Lower lobe of right lung (tissue), 2 donors: Measurements from ENCODE around the gene TNKS2. TPM values are rescaled to one million over a fixed set of nuclear protein-coding genes. Genes with fewer than 3 reads are reported as not detected.
A peak's percentile ranks its signal among the peaks of the same experiment; 100 is the strongest.

ENCODE experiments used
- ATAC-seq, 2 donors: fragments of 200-7000 bp; cut with Tn5 transposase; one replicate each; pipeline ENCODE4 v1.9.1; 2020 to 2022; ENCODE audit warnings: mild to moderate bottlenecking in 2 of 2, moderate library complexity in 2 of 2
- DNase-seq: peaks from one replicate; pipeline ENCODE4 v3.0.0-alpha.2; 2020
- H3K27ac ChIP-seq: fragments of 200-600 bp; one replicate; pipeline ENCODE4 v1.8.0; 2022
- H3K27me3 ChIP-seq: fragments of 200-600 bp; one replicate; pipeline ENCODE4 v1.8.0; 2022; ENCODE audit warnings: low read depth
- H3K36me3 ChIP-seq: fragments of 200-600 bp; one replicate; pipeline ENCODE4 v1.8.0; 2022; ENCODE audit warnings: mild to moderate bottlenecking
- H3K4me1 ChIP-seq: fragments of 200-600 bp; one replicate; pipeline ENCODE4 v1.8.0; 2022
- H3K4me3 ChIP-seq: fragments of 200-600 bp; one replicate; pipeline ENCODE4 v1.8.0; 2022; ENCODE audit warnings: mild to moderate bottlenecking
- H3K9me3 ChIP-seq: fragments of 200-600 bp; one replicate; pipeline ENCODE4 v1.8.0; 2022
- intact Hi-C: fragments of 100-400 bp; cut with DNase I; formaldehyde crosslinking; loops from one replicate; pipeline ENCODE4 v1.11.0; 2022
- total RNA-seq: library from RNA; stranded (reverse); fragmentation: NEBNext Ultra II Directional; extraction: Animal tissue kit (Norgen Biotek cat#: 25700); gene quantifications from one replicate; pipeline ENCODE4 v1.2.1, GENCODE V29; 2021
- TF ChIP-seq, protein P1 (sequence below): fragments of 200-600 bp; IDR thresholded peaks from one replicate; pipeline ENCODE4 v1.8.0; 2022; ENCODE audit warnings: antibody characterized with exemption, mild to moderate bottlenecking
- donor health status: DM: no; HTN: yes; CAD: no; lungs with severe emphysema.

Gene TNKS2
- total RNA-seq, 1 donor from 2014 or later: 42.8 TPM

DNA sequence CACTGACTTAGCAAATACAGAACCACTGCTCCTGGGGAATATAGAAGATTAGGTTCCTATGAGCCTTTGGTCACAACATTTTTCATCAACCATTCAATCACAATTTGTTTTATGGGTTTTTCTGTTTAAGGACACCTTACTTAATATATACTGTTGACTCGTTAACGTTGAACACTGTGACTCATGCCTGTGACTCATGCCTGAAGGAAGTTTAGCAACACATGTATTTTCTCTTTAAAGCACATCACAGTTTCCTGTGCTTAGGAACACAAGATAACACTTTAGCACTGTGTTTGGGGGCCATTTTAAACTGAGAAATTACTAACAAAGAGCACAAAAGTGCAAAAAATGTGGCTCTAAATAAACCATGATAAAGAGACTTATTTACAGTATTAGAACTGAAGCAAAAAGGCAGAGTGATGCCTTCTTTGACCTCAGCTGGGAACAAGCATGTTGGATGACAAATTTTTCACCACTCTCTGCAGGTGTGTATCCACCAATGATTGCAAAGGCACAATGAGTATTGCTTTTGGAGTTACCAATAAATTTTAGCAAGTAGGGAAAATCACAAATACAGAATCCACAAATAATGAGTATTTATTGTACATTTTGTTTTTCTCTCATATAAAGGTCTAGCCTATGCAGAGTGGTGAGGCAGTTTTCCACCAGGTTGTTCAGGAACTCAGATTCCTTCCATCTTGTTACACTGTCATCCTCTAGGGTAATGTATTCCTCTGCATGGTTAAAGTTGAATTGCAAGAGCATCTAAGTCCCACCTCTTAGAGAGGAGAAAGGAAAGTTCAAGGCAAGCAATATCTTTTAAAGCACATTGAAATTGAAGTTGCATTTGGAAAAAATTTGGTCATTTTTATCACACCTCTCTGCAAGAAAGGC, 103.8 kb downstream of the TNKS2 start:
- DNase-seq: no peak

DNA sequence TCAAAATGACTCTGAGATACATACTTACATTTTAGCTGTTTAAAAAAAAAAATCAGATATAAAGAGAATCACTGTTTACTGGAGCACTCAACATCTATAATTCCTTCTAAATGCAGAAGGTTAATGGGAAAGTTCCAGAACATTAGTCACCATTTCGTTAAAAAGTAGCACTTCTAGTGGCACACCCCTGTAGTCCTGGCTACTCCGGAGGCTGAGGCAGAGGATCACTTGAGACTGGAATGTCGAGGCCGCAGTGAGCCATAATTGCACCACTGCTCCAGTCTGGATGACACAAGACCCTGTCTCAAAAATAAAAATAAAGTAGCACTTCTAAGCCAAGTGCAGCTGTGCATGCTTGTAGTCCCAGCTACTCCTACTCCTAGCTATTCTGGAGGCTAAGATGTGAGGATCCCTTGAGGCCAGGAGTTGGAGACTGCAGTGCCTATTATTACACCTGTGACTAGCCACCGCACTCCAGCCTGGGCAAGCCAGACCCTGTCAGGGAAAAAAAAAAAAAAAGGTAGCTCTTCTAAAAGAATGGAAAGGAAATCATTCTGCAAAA, 108.9 kb downstream of the TNKS2 start:
- Histone ChIP-seq H3K4me3 (no peak overlapping the region), H3K9me3 (no peaks in the 10 kb centered on the region), H3K36me3 (no peaks in the 10 kb centered on the region), H3K27me3 (no peaks in the 10 kb centered on the region), H3K4me1 (peaks cover 22% of the 10 kb centered on the region), H3K27ac (no peak overlapping the region)
- intact Hi-C loops: no loop called here
- TF ChIP-seq, protein P1, sequence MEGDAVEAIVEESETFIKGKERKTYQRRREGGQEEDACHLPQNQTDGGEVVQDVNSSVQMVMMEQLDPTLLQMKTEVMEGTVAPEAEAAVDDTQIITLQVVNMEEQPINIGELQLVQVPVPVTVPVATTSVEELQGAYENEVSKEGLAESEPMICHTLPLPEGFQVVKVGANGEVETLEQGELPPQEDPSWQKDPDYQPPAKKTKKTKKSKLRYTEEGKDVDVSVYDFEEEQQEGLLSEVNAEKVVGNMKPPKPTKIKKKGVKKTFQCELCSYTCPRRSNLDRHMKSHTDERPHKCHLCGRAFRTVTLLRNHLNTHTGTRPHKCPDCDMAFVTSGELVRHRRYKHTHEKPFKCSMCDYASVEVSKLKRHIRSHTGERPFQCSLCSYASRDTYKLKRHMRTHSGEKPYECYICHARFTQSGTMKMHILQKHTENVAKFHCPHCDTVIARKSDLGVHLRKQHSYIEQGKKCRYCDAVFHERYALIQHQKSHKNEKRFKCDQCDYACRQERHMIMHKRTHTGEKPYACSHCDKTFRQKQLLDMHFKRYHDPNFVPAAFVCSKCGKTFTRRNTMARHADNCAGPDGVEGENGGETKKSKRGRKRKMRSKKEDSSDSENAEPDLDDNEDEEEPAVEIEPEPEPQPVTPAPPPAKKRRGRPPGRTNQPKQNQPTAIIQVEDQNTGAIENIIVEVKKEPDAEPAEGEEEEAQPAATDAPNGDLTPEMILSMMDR: no peak
- DNase-seq: no peak
- no peak for ATAC-seq

More for the DNA sequence above, 103.8 kb downstream of the TNKS2 start:
- no peaks in the 10 kb centered on the region for H3K27me3 ChIP-seq
- H3K27ac ChIP-seq: peak overlapping the region; percentile 41
- no peaks in the 10 kb centered on the region for H3K9me3 ChIP-seq
- peak; percentile 82 to 85 for ATAC-seq
- intact Hi-C loops: no loop called here
- H3K4me3 ChIP-seq: no peak overlapping the region
- H3K4me1 ChIP-seq: peaks cover 7% of the 10 kb centered on the region
- H3K36me3 ChIP-seq: no peaks in the 10 kb centered on the region
- TF ChIP-seq, protein P1: no peak

DNA sequence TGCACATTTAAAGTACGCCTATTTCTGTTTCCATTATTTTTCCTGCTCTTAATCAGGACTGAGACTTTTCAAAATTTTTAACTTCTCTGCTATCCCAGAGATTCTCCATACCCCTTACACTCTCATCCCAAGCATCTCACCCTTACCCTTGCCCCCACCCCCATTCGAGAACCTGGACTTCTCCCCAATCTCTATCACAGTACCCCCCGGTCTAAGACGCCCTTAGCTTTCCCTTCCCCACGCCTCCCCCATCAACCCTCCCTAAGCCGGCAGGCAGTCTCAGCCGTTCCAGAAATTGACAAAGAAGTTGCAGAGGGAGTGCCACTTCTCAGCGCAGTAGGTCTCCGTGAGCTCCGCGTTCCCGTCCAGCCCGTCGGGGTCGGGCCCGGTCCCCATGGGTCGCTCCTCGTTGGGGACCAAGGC, 109.7 kb downstream of the TNKS2 start:
- TF ChIP-seq, protein P1: no peak
- Histone ChIP-seq H3K4me3 (peak overlapping the region; percentile 88), H3K4me1 (peaks cover 19% of the 10 kb centered on the region), H3K9me3 (no peaks in the 10 kb centered on the region), H3K27me3 (no peaks in the 10 kb centered on the region), H3K36me3 (no peaks in the 10 kb centered on the region), H3K27ac (peak overlapping the region; percentile 80)
- intact Hi-C loops: no loop called here
- ATAC-seq: peak in 1 of 2 donors; percentile 45
- no peak for DNase-seq

DNA sequence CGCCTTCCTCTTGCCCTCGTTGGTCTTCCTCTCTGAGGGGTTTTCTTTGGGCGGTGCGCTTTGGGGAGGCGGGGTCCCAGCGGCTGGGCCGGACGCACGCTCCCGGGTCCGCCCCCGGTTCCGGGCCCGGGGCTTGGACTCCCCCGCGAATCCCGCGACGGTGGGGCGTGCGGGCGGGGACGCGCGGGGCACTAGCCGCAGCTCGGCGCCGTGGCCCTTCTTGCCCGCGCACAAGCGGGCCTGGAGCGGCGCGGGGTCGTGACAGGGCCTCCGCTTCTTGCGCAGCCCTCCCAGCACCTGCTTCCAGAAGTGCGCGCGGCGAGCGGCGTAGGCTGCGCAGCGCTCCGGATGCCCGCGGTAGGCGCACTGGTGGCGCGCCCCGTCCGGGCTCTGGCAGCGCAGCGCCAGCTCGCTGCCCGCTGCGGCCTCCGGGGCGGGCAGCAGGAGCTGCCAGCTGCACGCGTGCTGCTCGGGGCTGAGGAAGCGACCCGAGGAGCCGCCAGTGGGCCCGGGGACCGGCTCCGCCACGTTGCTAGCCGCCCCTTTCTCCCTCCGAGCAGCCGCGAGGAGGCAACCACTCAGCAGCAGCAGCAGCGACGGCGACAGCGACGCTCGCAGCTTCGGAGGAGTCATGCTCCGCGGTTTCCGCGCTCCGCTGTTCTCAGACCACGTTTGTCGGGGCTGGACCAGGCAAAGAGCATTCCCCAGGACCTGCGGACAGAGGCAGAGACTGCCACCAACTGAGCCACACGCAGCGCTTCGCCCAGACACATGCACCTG, 110.3 kb downstream of the TNKS2 start:
- Histone ChIP-seq H3K36me3 (no peaks in the 10 kb centered on the region), H3K27me3 (no peaks in the 10 kb centered on the region), H3K9me3 (no peaks in the 10 kb centered on the region), H3K27ac (peak overlapping the region; percentile 80), H3K4me1 (peaks cover 19% of the 10 kb centered on the region), H3K4me3 (peak overlapping the region; percentile 88)
- intact Hi-C loops: no loop called here
- ATAC-seq (peak; percentile 94 to 97), DNase-seq (peak; percentile 83)
- TF ChIP-seq, protein P1: peak; percentile 50

DNA sequence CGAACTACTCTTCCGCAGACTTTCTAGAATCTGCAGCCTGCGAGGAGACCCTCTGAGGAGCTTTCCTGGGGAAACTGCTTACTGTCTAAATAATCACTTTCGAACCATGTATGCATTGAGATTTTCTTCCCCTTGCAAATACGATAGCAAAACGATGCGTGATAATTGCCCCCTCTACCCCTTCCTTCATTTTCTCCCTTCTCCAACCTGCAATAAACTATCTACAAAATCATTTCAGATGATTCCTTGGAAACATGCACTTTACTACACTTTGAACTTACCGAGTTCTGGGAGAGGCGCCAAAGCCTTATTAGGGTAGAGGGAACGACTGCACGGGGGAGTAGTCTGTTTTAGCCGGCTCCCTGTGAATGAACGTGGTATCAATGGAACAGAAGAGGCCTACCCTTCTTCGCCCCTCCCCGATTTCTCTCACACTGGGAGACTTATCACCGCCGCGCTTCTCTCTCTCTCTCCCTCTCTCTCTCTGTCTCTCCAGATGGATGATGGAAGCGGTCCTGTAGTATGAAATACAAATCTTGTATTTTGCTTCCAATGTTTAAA, 111.0 kb downstream of the TNKS2 start, which contains the start of gene FGFBP3:
Gene FGFBP3, minus strand, starts transcription at position 370 of the 561 bp plus-strand sequence. CDS start 517 bp downstream, outside the sequence.
- Histone ChIP-seq H3K9me3 (no peaks in the 10 kb centered on the region), H3K36me3 (no peaks in the 10 kb centered on the region), H3K27me3 (no peaks in the 10 kb centered on the region), H3K4me1 (peaks cover 19% of the 10 kb centered on the region), H3K4me3 (peak within 1 kb of the TSS; percentile 88), H3K27ac (peak within 1 kb of the TSS; percentile 80)
- peak; percentile 34 to 36 for ATAC-seq
- TF ChIP-seq, protein P1: no peak
- intact Hi-C loops: no loop called here
- DNase-seq: no peak
